ENCODE results near the gene GFPT2. TPM values are rescaled to one million over a fixed set of nuclear protein-coding genes. Genes with fewer than 3 reads are reported as not detected.
A peak's percentile ranks its signal among the peaks of the same experiment; 100 is the strongest.

The GFPT2 gene
- total RNA-seq, 1 donor from 2014 or later: 0.53 TPM

GRCh38 chr5:180287404-180287803 lies 65.7 kb downstream of the GFPT2 start:
- TF ChIP-seq CTCF (IDR thresholded peaks at IDR 0.05; ENCODE audit: insufficient read depth, low read length, severe bottlenecking): no peak
- no peak overlapping the region for H3K4me3 ChIP-seq (ENCODE audit: low read depth, low read length)
- no peaks in the 10 kb centered on the region for H3K27me3 ChIP-seq (ENCODE audit: control insufficient read depth, insufficient read depth, low read length)
- FAIRE-seq (no peak), DNase-seq (ENCODE audit: low read depth) (no peak)
- H3K36me3 ChIP-seq (ENCODE audit: control insufficient read depth, insufficient read depth, low read length): peaks cover 5% of the 10 kb centered on the region

- peaks cover 8% of the 10 kb centered on the region for H3K36me3 ChIP-seq (ENCODE audit: control insufficient read depth, insufficient read depth, low read length)
- no peak for FAIRE-seq
- H3K4me3 ChIP-seq (ENCODE audit: low read depth, low read length): no peak overlapping the region
- H3K27me3 ChIP-seq (ENCODE audit: control insufficient read depth, insufficient read depth, low read length): no peaks in the 10 kb centered on the region
- no peak for DNase-seq (ENCODE audit: low read depth)
- no peak for TF ChIP-seq CTCF (IDR thresholded peaks at IDR 0.05; ENCODE audit: insufficient read depth, low read length, severe bottlenecking)
Measured at GRCh38 chr5:180284149-180284548, 69.0 kb downstream of the GFPT2 start.

DNA sequence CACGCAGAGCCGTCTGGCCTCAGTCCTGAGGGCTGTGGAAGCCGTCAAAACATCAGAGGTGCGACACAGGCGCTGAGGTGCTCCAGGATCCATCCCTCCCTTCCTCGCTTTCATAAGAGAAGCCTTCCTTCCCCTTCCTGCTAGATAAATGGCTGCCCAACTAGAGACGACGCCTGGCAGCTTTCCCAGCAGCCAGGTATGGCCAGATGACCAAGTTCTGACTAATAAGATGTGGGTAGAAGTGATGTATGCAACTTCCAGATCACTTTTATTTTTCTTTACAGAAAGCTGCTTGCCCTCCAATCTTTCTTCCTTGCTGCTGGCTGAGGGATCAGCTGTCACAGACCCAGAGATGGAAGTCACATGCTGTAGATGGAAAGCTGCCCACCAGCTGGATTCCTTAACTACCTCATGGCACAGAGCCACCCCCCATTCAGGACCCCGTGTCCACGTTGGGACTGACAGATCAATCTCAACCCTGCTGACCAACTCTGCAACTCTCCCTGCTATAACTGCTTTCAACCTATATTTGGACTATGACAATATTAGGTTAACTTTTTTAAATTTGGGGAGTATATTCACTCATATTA lies 70.0 kb downstream of the GFPT2 start:
- TF ChIP-seq CTCF (IDR thresholded peaks at IDR 0.05; ENCODE audit: insufficient read depth, low read length, severe bottlenecking): no peak
- DNase-seq (ENCODE audit: low read depth): peak; percentile 70
- peaks cover 8% of the 10 kb centered on the region for H3K36me3 ChIP-seq (ENCODE audit: control insufficient read depth, insufficient read depth, low read length)
- no peak overlapping the region for H3K4me3 ChIP-seq (ENCODE audit: low read depth, low read length)
- no peak for FAIRE-seq
- H3K27me3 ChIP-seq (ENCODE audit: control insufficient read depth, insufficient read depth, low read length): no peaks in the 10 kb centered on the region

DNA sequence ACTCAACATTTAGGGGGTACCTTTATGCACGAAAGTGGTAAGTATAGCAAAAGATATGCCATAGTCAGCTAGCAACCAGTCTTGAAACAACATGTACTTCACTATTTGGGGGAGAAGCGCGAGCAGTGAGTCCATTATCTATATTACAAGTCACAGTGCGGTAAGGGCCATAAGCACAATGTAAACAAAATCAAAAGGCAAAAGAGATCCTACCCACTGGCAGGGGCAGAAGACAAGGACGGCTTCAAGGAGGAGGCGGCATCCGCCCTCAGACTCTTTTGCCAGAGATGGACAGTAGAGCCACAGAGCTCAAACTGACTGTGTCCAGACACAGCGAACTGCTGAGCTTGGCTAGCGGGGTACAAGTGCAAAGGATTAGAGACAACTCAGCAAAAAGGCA lies 70.9 kb downstream of the GFPT2 start:
- H3K36me3 ChIP-seq (ENCODE audit: control insufficient read depth, insufficient read depth, low read length): peaks cover 8% of the 10 kb centered on the region

GRCh38 chr5:180281706-180282105 lies 71.4 kb downstream of the GFPT2 start:
- peaks cover 11% of the 10 kb centered on the region for H3K36me3 ChIP-seq (ENCODE audit: control insufficient read depth, insufficient read depth, low read length)
- H3K4me3 ChIP-seq (ENCODE audit: low read depth, low read length): no peak overlapping the region
- no peak for DNase-seq (ENCODE audit: low read depth)
- FAIRE-seq: no peak
- no peaks in the 10 kb centered on the region for H3K27me3 ChIP-seq (ENCODE audit: control insufficient read depth, insufficient read depth, low read length)
- no peak for TF ChIP-seq CTCF (IDR thresholded peaks at IDR 0.05; ENCODE audit: insufficient read depth, low read length, severe bottlenecking)

More for the DNA sequence above, 70.9 kb downstream of the GFPT2 start:
- Histone ChIP-seq H3K27me3 (ENCODE audit: control insufficient read depth, insufficient read depth, low read length) (no peaks in the 10 kb centered on the region), H3K4me3 (ENCODE audit: low read depth, low read length) (no peak overlapping the region)
- DNase-seq (ENCODE audit: low read depth): no peak
- no peak for FAIRE-seq
- TF ChIP-seq CTCF (IDR thresholded peaks at IDR 0.05; ENCODE audit: insufficient read depth, low read length, severe bottlenecking): no peak

GRCh38 chr5:180274695-180275094 lies 78.4 kb downstream of the GFPT2 start:
- Histone ChIP-seq H3K4me3 (ENCODE audit: low read depth, low read length) (no peak overlapping the region), H3K36me3 (ENCODE audit: control insufficient read depth, insufficient read depth, low read length) (peaks cover 6% of the 10 kb centered on the region), H3K27me3 (ENCODE audit: control insufficient read depth, insufficient read depth, low read length) (no peaks in the 10 kb centered on the region)
- no peak for FAIRE-seq
- DNase-seq (ENCODE audit: low read depth): no peak
- TF ChIP-seq CTCF (IDR thresholded peaks at IDR 0.05; ENCODE audit: insufficient read depth, low read length, severe bottlenecking): no peak
